ENCODE data around the gene SLC2A8.

DNA sequence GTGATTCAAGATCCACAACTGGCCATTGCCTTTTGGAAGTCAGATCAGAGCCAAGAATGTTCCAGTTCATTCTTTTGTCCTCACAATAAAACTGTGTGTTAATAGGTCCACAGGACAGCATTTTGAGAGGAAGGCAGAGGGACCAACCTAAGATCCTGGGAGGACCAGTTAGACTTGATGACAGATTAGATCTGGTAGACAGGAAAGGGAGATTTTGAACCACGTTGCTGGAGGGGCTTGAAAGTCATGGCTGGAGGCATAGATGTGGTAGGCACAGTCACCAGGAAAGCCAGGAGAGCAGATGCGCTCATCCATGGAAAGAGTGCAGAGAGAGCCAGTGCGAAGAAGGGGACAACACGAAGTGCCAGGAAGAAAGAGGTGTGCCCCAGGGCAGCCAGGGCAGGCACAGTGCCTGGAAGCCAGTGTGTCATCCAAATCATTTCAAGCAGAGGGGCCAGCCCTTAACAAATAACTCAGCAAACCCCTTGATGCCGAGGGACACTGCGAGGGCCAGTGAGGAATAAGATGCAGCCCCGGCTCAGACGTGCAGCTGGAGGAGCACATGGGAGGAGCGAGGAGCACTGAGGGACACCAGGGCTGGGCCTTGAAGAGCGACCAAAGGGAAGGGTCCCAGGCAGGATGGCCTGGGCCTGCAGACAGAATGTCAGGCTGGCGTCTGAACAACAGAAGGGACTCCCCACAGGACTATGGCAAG, 12.8 kb upstream of the SLC2A8 start:
- no peak for TF ChIP-seq POLR2A (IDR thresholded peaks at IDR 0.05; ENCODE audit: extremely low read depth, insufficient read length)
- TF ChIP-seq, protein P1, sequence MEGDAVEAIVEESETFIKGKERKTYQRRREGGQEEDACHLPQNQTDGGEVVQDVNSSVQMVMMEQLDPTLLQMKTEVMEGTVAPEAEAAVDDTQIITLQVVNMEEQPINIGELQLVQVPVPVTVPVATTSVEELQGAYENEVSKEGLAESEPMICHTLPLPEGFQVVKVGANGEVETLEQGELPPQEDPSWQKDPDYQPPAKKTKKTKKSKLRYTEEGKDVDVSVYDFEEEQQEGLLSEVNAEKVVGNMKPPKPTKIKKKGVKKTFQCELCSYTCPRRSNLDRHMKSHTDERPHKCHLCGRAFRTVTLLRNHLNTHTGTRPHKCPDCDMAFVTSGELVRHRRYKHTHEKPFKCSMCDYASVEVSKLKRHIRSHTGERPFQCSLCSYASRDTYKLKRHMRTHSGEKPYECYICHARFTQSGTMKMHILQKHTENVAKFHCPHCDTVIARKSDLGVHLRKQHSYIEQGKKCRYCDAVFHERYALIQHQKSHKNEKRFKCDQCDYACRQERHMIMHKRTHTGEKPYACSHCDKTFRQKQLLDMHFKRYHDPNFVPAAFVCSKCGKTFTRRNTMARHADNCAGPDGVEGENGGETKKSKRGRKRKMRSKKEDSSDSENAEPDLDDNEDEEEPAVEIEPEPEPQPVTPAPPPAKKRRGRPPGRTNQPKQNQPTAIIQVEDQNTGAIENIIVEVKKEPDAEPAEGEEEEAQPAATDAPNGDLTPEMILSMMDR (IDR thresholded peaks at IDR 0.05; ENCODE audit: low read depth, low read length): no peak
- TF ChIP-seq, protein P2, sequence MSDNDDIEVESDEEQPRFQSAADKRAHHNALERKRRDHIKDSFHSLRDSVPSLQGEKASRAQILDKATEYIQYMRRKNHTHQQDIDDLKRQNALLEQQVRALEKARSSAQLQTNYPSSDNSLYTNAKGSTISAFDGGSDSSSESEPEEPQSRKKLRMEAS (IDR thresholded peaks at IDR 0.05; ENCODE audit: low read depth, low read length): no peak
